HK-2 (cell line): ENCODE results near the gene KCNQ4.

Experiments
- DNase-seq: peaks from one replicate; pipeline ENCODE4 v3.0.0-alpha.2; 2018; ENCODE audit not compliant: unreplicated experiment

The KCNQ4 gene

DNA sequence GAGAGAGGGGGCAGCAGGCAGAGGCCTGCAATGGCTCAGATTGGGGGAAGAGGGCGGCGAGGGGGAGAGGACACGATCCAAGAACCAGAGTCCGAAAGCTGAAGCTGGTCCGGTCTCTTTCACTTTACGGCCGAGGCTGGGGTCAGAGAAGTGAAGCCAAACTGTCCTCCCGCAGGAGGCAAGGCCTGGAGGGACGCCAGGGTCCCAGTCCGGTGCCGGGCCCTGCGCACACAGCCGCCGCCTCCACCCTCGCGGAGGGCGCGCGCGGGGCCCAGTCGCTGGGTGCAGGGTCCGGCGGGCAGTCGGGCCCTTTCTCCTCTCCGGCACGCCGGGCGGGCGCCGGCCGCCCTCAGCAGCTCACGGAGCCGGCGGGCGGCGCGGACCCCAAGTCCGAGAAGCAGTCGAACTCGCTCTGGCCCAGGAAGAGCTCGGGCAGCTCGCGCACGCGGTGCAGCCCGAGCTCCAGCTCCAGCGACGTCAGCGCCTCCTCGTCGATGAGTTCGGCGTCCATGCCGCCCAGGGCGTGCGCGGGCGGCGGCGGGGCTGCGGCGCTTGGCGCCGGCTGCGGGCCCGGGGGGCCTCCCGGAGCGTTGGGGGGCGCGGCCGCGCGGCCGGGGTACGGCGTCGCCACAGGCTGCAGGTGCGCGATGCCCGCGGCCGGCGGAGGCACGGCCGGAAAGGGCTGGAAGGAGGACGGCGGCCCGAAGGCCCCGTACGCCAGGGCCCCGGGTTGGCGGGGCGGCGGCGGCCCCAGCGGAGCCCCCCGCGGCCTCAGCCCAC, 77.8 kb downstream of the KCNQ4 start:
- peak; percentile 43 for DNase-seq

DNA sequence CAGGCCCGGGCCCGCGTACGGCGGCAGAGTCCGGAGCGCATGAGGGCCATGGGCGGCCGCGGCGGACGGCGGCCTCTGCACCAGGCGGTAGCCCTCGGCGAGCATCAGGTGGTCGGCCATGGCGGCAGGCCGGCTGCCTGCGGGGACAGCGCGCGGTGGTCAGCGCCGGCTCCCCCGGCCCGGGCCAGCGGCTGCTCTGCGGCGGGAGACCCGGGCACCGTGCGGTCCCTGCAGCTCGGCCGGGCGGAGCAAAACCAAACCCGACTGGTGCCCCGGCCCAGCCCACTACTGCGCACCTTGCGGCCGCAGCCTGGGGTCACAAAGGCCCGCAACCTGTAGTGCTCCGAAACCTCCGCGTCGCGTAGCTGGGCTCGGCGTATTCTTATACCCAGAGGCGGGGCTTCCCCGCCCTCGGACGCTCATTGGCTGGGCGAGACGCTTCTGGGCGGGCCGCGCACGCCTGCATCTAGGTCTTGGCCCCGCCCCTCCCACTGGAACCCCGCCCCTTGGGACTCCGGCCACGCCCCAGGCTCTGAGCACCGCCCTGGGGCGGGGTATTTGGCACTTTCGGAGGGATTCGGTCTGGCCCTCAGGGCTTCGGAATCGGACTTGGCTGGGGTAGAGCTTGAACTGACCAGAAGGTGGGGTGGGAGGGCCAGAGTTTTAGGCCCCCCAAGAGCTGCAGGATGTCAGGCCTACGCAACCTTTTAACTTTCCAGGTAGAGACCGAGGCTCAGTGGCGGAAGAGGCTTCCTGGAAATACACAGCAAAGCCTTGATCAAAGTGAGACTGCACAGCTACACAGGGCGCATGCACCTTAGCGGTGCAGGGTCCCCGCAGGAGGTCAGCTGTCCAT, 78.6 kb downstream of the KCNQ4 start, which contains the start of gene CITED4:
Gene CITED4 (minus strand): TSS at position 356 of the 856 bp plus-strand sequence. CDS start 236 bp downstream, at position 120.
- DNase-seq = peak; percentile 99

DNA sequence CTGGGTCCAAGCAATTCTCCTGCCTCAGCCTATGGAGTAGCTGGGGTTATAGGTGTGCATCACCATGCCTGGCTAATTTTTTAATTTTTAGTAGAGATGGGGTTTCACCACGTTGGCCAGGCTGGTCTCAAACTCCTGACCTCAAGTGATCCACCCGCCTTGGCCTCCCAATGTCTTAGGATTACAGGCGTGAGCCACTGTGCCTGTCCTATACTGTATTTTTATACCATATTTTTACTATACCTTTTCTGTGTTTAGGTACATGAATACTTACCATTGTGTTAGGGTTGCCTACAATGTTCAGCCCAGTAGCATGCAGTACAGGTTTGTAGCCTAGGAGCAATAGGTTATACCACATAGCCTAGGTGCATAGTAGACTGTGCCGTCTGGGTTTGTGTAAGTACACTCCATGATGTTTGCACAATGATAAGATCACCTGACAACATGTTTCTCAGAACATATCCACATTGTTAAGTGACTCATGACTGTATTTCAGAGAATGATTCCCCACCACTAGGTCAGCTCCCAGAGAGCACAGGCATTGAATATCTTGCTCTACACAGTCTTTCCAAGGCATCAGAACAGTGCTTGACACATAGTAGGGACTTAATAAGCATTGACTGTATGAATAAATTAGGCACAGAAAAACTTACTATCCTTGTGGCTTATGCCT, 84.6 kb downstream of the KCNQ4 start:
- DNase-seq = no peak

DNA sequence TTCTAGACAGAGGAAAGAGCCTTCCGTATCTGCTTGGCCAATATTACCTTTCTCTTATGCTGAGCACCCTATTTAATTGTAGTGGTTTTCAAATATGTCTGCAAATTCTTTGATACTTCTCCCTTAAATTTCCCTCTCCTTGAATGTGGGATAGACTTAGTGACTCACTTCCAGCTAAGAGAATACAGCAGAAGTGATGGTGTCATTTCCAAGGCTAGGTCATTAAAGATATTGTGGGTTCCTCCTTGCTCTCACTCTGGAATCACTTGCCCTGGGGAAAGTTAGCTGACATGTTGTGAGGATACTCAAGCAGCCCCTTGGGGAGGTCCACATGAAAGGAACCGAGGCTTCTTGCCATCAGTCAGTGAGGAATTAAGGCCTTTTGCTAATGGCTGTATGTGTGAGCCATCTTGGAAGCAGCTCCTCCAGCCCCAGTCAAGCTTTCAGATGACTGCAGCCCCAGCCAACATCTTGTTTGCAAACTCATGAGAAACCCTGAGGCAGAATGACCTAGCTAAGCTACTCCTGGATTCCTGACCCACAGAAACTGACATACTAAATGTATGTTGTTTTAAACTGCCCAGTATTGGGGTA, 86.6 kb downstream of the KCNQ4 start:
- no peak for DNase-seq

DNA sequence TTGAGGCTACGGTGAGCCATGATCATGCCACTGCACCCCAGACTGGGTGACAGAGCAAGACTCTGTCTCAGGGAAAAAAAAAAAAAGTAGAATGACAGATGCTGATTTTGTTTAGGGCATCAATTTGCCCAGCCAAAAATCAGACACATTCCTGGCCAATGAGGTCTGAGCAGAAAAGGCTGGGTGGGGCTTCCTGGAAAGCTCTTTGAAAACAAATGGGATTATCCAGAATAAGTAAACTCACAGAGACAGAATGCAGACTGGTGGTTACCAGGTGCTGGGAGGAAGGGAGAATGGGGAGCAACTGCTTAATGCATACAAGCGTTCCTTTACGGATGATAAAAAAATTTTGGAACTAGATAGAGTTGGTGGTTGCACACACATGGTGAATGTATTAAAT, 88.7 kb downstream of the KCNQ4 start:
- no peak for DNase-seq

DNA sequence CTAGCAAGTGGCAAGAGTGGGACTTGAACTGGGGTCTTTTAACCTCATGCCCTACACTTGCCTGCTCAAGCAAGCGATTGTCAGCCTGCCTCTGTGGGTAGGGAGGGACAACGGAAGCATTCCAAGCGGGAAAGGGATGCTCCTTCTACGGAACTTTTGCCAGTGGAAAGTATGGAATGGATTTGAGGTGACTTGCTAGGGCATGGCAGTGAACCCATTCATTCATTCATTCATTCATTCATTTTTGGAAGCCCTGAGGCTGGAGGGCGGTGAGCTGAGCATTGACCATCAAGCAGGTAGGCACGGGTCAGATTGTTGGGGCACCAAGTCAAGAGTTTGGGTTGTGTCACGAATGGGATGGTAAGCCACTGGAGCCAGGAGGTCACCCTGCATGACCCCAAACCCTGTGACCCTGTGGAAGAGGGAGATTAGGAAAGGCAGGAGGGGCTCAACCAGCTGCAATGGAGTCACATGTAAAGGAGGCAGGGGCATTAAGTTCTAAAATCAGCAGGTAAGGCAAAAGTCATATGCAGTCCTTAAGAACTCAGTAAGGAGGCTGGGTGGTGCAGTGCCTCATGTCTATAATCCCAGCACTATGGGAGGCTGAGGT, 90.4 kb downstream of the KCNQ4 start:
- DNase-seq = no peak

DNA sequence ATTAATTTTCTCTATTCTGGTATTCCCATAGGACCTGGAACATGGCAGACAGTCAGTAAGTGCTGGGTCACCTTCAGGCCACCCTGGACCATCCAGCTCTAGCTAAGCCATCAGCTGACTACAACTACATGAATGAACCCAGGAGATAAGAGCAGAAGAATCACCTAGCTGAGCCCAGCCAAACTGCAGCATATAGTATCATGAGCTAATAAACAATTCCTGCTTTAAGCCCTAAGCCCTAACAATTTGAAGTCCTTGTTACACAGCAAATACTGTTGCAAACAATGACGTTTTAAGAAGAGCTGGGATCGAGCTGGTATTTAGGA, 92.8 kb downstream of the KCNQ4 start:
- no peak for DNase-seq

DNA sequence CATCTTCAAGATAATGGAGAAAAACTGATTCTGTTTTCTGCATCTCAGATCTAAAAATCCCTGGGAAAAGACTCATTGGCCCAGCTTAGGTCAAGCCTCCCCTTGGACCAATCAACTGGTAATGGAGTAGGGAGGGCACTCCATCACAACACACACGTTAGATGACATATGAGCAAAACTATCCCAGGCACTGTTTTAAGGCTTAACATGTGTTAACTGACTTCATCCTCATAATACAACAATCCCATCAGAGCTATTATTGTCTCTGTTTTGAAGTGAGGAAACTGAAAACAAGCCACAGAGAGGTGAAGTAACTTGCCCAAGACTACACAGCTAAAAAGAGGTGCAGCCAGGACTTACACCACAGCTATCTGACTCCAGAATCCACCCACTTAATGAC, 93.3 kb downstream of the KCNQ4 start:
- no peak for DNase-seq

DNA sequence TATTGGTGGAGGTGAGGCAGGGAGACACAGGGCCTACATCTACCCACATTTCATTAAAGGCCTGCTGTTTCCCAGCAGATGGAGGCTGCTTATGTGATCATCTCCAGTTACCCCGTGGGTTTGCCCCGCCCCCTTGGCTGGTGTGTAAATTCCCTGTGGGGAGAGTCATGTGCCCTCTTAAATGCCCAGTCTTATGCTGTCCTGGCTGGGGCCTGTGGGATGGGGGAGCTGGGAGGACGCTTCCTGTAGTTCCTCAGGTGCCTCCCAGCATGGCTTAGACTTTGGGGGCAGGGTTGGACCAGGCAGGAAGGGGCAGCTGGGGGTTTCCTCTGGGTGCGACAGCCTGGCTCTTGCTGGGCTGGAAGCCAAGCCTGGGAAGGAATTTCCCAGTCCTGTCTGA, 94.1 kb downstream of the KCNQ4 start:
- DNase-seq = peak; percentile 95

DNA sequence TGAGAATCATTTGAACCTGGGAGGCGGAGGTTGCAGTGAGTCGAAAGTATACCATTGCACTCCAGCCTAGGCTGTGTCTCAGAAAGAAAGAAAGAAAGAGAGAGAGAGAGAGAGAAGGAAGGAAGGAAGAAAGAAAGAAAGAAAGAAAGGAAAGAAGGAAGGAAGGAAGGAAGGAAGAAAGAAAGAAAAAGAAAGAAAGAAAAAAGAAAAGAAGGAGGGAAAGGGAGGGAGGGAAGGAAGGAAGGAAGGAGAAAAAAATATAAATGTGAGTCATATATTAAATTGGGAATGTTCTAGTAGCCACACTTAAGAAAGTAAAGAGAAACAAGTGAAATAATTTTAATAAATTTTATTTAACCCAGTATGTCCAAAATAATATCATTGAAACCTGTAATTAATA, 95.3 kb downstream of the KCNQ4 start:
- DNase-seq = no peak

DNA sequence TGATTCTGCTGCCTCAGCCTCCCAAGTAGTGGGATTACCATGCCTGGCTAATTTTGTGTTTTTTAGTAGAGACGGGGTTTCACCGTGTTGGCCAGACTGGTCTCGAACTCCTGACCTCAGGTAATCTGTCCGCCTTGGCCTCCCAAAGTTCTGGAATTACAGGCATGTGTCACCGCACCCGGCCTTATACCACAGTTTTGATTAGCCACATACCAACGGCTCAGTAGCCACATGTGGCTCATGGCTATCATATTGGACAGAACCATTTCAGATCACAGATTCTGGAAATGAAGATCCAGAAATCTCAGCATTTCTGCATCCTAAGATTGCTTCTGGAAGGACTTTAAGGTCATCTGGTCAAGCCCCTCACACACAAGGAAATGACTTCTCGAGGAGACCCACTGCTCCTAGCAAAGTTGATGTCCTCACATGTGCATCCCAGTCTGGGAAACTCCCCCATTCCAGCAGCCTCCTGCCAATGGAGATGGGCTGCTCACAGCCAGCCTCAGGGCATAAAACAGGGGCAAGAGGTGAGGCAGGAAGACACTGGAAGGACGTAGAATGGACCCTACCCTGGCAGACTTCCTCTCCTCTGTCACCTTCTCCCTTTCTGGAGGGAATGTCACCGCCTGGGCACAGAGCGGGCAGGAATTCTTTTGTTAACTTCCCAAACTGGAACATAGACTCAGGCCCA, 96.0 kb downstream of the KCNQ4 start:
- DNase-seq = no peak

DNA sequence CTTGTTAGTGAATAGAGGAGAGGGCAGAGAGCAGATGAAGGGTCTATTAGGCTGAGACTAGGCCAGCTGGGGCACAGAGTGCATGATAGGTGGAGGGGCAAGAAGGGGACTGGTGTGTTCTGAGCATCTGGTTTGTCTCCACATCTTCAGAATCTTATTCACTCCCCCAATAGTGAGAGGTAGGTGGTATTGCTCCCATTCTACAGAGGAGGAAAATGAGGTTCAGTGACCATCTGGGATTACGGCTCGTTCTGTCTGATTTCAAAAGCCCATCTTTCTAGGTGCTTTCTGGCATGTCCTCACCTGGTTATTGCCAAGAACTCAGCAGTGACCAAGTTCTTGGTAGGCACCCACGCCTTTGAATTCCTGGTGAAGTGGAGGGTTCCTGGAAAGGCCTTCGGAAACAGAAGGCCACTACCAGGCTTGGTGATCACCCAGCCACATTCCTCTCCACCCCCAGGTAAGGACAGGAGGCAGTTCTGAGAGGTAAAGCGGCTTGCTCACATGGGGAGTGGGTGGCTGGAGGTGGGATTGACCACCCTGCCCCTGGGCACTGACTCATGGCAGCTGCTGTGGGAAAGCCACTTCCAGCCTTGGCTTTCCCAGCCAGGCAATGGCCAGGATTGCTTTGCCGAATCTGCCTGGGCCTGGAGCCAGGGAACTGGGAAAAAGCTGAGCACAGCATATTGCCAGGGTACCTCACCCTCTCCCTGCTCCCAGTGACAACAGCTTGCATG, 97.4 kb downstream of the KCNQ4 start:
- no peak for DNase-seq

DNA sequence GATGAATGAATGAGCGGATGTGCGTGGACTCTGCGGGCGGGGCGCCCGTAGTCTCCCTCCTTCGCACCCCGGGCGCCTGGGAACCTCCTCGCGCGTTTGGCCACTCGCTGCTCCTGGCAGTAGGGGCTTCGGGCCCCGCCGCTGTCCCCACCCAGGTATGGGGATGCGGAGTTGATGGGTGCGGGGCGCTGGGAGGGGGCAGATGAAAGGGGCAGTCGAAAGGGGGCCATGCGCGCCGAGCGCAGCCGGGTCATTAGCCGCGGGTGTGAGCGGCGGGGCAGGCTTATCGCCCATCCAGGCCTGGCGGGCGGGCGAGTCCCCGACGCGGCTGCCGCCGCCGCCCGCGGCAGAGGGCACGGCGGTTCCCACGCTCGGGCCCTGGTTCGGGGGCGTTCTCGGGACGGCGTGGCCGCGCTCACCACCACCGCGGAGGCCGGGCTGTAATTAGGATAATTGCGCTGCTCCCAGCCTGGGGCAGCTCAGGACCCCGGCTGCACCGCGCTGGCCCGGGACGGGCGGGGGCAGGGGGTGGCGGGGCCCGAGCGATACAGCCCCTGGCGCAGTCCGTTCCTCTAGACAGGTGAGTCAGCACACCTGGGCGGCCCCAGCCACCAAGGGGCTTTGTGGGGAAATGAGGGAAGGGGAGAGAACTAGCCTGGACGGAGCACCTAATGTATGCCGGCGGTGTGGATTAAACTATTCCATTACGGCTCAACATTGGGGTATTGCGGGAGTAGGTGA, 100.6 kb downstream of the KCNQ4 start:
- DNase-seq = no peak

DNA sequence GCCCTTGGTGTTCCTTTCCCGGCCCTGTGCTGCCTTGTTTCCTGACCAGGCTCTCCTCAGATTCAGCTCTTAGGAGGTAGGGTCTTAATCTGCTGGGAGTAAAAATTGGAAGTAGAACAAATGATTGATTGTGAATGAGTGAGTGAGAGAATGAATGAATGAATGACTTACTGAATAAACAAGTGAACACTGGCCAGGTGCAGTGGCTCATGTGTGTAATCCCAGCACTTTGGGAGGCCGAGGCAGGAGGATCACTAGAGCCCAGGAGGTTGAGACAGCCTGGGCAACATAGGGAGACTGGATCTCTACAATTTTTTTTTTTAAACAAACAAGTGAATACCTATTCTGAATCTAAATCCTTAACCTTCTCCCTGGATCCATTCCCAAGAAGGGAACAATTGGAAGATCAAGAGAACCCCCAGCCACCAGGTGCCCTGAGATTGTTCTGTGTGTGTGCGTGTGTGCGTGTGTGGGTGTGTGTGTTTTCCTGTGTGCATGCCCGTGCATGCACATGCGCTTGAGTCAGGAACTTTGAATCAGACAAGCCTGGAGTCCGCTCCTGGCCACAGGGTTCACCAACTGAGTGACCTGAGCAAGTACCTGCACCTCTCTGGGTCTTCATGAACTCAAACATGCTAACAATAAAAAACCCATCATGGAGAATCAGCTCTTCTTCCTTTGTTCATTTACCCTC, 102.9 kb downstream of the KCNQ4 start:
- DNase-seq = no peak

DNA sequence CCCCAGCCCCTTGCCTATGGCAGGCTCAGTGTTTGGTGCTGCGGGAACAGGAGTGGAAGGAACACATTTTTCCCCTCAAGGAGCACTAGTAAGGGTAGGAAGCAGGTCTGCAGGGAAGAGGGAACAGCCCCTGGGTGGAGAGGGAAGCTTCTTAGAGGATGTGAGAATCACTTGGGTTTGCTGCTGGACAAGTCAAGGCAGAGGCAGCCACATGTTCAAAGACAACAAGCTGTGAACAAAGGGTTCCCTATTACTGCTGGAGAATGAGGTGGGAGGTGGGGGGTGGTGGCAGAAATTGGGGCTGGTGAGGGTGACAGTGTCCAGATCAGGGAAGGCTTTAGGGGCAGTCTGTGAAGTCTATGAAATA, 103.4 kb downstream of the KCNQ4 start:
- no peak for DNase-seq

DNA sequence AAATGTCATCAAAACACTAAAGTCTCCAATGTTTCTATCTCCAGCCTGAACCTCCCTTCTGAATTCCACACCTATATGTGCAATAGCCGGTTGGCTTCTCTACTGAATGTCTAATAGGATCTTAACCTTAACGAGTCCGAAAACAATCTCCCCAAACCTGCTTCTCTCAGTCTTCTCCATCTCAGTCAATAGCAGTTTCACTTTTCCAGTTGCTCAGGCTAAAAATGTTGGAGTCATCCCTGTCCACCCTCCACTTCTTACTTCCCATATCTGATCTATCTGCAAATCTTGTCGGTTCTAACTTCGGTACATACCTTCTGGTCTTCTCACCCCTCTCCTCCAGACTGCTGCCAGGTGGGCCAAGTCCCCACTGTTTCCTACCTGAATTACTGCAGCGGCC, 104.1 kb downstream of the KCNQ4 start:
- no peak for DNase-seq
